GM04503 (cell line): Measurements from ENCODE around the gene FOCAD.
A peak's percentile ranks its signal among the peaks of the same experiment; 100 is the strongest.

Source experiments
- DNase-seq: peaks from one replicate; pipeline ENCODE4 v3.0.0-alpha.2; 2012; ENCODE audit warnings: low read depth

Gene FOCAD

DNA sequence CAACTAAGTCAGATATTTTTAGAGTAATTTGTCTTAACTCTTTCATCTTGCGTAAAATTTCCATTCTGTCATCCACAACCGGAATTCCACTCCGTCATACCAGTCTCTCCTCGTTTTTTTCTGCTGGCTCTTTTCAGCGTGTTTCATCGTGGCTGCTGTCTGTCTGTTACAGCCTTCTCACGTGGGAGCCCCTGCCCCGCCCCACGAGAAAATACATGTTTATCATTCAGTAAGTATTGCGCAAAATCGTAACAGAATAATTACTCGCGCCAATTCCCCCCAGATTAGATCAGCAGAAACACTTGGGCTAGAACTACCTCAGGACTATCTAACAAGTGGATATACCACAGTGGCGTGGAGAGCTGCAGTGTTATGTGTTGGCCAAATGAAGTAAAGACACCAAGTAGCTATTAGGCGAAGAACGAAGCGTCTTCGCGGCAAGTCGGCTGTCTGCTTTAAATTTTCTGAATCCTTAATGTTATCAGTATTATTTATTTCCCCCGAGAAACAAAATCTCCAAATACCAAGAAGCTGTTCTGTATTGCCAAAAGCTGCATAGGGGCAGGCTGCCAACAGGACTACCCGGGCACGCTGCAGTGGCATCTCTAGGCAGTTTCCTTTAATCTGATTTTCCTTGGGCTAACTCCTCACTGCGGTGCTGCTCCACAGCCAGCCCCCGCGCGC, 566 bp upstream of the FOCAD start:
- peak; percentile 49 for DNase-seq

DNA sequence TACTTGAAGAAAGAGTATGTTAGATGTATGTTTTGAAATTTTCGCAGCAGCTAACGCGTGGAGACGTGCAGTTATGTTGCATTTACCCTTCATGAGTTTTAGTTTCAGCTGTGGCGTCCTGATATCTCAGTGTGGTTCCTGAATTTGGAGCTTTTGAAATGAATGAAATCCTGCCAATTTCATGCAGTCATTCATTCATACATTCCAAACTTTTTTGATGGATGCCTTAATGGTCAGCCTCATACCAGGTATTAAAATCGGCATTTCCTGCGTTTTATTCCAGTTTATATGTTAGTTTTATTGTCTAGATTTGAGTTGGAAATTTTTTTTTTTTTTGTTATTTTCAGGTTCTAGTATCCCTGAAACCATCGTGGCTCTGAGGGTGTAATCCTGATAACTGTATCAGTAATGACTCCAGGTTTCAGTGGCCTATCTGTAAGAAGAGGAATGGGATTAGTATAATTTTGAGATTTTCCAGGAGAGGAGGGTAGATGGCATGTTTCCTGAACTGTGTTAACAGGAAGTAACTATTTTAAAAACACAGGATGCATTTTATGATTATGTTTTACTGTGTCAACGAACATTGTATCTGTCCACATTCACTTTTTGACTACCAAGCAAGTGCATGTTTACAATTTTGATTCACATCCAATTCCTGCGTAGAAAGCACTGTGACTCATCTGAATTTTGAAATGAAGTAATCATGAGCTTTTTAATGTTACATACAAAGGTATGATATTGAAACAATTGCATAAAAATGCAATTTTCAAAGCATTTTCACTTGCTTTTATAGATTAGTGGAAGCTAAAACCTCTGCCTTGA, 1.0 kb downstream of the FOCAD start:
- peak; percentile 44 for DNase-seq

DNA sequence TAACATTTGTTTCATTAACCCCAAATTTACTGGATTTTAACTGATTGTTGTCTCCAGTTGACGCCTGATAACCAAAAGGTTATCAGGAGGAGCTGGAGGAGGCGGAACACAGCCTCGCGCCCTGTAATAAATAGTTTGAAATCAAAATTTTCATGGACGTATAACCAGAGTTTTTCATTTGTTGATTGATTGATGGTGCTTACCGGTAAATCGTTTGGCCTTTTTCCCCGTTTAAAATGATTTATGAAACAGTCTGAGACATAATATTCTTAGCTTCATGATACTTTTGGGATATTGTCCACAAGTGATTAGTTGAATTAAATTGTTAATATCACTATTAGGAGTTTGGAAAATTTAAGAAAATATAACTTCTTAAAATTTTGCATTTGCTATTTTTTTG, 1.7 kb downstream of the FOCAD start:
- DNase-seq: no peak

DNA sequence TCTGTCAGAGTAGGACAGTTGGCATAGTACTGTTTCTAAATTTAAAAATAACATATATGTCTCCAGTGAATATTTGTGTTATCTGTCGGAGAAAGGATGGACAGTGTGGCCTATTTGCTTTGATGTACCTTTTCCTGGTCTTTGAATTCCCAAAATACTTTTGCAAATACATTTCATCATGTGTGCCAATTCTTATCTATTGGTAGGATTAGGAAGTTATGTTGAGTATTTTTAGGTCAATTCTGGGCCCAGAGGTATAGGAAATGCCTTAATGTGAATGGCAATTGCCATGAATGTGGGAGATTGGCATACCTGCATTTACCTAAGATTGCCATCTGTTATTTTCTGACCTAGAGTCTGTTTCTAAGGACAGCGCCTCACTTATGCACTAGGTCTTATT, 5.8 kb downstream of the FOCAD start:
- no peak for DNase-seq

DNA sequence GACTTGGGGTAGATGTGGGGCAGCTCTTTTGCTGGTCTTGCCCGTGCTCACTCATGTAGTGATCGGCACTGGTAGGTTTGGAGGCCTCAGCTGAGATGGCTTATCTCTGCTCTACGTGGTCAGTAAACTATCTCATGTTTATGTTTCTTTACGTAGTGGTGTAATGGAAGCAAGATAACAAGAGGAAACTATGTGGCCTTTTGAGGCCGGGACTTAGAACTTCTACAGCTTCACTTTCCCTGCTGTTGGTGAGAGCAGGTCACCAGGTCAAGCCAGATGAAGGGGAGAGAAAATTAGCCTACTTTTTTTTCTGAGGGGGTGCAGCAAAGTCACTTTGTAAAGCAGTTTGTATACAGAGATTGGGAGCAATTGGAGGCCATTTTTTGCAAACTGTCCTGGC, 8.5 kb downstream of the FOCAD start:
- no peak for DNase-seq

DNA sequence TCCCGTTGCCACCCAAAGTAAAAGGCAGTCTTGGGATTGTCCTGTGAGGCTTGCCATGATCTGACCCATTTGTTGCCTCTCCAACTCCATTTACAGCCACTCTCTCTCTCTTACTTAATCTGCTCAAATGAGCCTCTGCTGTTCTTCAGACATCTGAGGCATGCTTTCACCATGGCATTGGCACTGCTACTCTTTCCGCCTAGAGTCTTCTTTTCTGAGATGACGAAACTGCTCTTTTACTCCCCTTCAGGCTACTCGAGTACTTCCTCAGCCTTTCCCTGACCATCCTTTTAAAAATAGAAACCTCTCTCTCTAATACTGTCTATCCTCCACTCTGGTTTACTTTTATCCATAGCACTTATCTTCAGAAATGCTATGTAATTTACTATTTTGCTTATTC, 9.0 kb downstream of the FOCAD start:
- DNase-seq: peak; percentile 21

DNA sequence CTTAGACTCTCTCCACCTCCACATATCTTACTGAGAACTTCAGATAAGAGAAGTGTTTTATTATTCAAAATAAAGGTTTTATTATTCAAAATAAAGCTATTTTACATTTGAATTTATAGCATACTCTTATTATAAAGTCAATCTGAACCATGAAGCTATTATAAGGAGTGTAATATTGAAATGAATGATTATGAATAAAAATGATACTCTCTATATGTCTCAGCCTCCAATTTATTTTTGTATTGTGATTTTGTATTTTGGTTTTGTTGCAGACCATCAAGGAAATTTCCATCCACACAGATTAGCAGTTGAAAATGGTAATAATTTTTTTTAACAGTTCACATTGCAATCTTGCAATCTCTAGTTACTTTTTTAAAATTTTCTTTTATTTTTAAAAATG, 10.2 kb downstream of the FOCAD start:
- no peak for DNase-seq

DNA sequence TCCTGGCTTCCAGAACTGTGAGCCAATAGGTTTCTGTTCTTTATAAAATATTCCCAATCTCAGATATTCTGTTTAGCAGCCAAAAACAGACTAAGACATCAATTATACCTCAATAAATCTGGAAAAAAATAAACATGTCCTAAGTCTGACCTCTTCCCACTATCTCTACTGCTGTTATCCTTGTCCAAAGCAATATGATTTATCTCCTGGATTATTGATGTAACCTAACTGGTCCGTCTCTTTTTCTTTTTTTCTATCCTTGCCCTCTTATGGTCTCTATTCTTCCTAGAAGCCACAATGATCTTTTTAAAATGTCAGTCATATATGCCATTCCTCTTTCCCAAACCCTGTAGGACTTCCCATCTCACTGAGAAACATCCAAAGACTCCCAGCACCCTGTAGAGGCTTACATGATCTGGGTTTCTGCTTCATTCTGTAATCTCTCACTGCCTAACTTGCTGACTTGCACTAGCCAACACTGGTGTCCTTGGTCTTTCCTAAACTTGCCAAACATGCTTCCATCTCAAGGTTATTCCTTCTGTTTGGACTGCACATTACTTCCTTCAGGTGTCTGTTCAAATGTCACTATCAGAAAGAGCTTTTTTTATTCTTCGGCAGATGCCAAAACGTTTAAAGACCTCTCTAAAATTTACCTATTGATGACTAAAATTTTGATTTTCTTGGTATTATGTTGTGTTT, 13.1 kb downstream of the FOCAD start:
- no peak for DNase-seq

DNA sequence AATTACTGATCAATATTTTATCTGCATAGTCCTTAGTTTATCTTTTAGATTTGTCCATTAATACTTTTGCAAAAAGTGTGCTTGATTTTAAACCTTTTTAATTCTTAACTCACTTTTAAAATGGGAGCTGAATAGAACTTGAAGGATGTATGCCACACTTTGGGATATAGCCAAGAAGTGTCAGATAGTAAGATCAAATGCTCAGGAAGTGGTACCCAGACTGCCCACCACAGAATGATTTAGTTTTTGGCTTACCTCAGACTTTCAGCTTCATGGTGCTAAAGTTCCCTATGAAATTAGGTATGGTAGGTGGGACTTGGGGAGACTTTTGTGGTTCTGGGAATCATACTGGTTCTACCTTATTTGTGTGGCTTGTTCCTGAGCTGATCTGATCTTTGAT, 14.7 kb downstream of the FOCAD start:
- DNase-seq: no peak

DNA sequence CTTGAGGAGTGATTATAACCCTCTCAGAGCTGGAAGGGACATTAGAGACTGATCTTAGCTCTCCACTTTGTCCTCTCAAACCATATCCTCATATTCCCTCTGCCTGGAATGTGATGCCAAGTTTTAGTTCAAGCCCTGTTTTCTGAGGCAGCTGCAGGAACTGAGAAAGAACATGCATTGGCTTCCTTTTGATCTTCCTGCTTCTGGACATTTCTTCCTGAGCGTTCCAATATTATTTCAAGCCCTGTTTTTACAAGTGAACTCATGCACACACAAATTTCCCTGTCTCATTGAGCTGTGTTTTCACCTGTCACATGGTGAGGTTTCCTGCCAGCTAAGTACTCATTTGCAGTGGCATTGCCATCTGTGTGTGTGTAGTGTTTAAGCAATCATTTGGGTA, 17.0 kb downstream of the FOCAD start:
- no peak for DNase-seq

DNA sequence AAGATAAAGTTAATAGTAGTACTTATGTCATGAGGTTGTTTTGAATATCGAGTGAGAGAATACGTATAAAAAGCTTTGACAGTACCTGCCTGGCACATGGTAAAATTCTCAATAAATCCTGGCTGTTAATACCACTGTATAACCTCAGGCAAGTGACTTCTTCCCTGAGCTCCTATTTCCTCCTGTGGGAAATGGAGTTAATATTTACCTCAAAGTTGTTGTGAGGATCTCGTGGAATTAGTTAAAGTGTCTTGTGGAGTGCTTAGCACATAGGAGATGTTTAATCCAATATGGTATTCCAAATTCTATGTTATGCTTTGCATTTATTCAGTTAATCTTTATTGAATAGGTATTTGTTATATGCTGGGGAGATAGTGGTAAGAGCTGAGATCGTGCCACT, 18.5 kb downstream of the FOCAD start:
- no peak for DNase-seq

DNA sequence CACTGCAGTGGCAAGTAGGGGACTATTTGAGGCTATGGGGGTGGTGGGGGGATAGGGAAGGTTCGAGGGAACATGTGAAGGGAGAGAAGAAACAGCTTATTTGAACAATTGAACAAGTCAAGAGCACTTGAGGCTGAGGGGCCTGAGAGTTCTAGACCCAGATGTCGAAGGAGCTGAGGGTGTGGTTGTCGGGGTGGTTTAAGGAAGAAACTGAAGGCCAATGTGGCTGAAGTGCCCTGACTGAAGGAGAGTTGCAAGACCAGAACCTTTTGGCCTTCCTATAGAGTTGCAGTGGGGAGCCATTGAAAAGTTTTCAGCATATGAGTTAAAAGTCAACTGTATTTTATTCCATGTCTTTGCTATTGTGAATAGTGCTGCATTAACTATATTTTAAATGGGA, 19.1 kb downstream of the FOCAD start:
- no peak for DNase-seq

DNA sequence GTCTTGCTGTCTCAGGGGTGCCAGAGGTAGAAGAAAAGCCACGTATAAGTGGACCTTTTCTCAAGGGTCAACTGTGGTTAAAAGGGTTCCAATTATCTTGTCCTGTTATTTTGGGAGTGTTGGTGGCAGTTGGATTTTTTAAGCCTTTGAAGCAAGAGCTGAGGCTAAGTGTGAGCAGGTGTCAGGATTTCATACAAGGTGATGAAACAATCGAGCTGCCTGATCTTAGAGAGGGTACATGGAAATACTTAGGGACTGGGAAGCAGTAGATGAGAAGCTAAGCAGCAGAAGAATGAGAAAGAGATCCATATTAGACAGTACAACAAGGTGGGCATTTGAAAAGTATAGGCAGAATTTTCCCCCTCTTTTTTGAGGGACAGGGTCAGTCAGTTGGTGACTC, 23.6 kb downstream of the FOCAD start:
- no peak for DNase-seq

DNA sequence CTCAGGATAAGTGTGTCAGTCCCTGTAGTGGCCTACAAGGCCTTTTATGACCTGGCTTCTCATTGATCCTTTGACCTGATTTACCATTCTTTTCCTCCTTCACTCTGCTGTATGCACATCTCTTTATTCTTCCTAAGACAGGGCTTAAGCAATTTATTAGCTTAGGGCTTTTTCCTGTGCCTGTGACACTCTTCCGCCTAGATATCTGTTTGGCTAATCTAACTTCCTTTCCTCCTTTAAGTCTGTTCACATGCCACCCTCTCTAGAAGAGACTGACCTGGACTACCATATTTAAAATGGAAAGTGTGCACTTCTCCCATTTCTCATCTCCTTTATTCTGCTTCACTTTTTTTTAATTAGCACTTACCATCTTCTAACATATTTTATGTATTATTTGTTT, 29.1 kb downstream of the FOCAD start:
- no peak for DNase-seq

DNA sequence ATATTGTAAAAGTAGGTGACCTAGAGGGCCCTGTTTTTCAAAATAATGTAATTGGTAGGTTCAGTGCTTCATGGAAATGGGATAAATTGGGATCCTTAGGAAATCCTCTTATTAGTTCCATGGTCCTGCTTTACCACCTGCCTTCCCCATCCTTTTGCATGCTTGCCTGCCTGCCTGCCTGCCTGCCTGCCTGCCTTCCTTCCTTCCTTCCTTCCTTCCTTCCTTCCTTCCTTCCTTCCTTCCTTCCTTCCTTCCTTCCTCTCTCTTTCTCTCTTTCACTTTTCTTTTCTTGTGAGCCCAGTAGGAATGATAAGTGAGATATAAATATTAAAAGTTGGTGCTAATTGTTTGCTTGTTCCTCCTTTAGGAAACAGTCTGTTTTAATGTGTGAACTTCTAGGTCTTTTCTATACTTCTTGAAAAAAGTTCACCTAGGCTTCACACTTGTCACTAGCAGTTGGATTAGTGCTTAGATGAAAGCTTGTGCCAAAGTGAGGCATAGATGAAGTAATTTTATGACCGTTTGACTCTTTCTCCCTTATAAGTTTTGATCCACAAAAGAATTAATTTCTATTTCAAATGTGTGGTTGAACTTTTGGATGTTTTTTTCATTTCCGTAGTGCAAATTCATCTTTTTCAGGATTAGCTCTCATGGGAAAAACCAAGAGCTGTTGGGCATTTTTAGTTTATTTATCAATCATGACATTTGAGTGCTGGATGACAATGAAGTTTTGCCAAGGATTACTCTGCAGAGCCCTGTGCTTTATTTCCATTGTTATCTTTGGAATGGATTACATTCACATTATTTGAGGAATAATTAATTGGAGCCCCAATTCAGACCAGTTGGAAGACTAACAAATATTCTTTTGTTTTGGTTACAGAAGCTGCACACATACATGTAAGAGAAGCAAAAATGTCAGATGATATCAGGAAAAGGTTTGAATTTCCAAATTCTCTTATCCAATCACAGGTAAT, 30.7 kb downstream of the FOCAD start:
- no peak for DNase-seq

DNA sequence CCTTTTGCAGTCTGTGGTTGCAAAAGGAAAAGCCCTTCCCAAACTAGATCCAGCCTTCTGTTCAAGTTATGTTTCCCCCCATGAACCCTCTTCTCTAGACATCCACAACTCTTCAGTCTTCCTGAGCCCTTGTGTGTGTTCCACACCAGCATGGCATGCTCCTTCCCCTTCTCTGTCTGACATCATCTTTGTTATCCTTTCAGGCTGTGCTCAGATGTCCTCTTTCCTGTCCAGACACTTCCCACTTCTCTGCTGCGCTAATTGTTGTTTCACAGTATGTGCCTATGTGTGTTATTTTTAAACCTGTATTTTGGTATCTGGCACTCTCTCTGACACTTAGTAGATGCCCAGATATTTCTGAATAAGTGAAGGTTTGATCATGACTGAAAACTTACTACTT, 38.2 kb downstream of the FOCAD start:
- DNase-seq: no peak

DNA sequence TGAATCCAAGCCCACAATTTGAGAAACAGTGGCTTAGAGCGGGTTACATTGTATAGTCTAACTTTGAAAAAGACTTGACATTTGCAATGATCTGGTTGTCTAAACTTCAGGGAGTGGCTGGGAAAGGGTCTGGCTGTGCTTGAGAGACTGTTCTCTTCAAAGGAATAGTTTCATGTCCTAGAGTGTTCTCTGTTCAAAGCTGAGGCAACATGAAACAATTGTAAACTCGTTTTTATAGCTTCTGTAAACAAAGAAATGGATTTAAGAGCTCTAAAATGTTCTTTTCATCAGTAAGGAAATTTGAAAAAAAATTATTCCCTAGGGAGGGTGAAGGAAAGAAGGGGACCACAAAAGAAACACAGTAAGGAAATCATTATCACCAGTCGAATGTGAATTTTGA, 41.6 kb downstream of the FOCAD start:
- DNase-seq: no peak

DNA sequence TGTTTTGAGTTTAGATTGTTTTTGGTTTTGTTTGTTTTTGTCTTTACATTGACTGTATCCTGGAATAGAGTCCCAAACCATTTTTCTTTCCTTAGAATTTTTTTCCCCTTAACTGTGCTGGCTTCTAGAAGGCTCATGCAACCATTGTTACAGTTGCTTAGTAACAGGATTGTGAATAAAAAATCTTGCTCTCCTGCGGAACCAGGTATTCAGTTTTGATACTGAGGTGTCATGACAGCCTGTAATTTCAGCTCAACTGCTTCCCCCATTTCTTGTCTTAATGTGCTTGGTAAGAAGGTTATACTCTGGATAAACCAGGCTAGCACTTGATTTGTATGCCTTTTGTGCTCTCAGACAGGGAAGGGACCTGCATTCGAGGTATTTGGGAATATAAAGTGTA, 42.1 kb downstream of the FOCAD start:
- DNase-seq: no peak

DNA sequence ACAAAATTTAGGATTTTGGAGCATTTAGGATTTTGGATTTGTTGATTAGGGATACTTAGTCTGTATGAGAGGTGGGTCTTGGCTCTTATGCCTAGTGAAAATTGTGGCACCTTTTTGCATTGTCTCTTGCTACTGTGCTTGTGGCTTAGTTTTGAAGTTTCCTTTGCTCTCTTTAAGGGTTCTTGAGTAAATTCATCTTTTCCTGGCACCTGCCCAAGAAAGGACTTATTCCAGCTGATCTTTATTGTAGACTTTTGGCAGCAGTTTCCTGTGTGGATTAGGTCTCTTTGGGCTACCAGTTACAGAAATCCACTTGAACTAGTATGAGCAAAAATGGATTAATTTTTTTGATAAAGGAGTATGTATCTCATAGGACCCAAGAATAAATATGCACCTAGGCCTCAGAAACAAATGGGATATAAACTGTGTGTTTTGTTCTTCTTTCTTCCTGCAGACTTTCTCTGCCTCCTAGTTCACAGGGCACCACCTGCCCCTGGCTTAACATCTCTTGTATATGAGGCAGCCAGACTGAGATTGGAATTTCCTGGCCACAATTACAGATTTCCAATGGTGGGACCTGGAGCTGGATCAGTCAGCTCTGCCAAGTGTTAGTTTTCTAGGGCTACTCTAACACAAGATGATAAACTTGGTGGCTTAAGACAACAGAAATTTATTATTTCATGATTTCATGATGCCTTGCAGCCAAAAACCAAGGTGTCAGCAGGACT, 44.6 kb downstream of the FOCAD start:
- no peak for DNase-seq

DNA sequence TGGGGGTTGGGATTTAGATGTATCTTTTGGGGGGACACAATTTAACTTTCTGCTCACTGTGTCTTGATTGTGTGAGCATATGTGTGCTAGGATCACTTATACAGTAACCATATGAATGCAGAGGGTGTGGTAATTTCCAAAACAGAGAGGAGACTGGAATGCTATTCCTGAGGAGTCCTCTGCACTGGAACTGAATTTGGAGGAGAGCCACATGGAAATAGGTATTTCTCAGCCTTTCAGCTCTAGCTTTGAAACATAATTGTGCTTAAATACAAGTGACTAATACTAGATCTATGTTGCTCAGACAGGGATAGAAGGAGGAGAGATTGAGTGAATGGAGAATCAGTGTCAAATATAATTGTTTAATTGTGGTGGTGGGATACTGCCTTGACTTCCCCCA, 45.5 kb downstream of the FOCAD start:
- DNase-seq: peak; percentile 18

DNA sequence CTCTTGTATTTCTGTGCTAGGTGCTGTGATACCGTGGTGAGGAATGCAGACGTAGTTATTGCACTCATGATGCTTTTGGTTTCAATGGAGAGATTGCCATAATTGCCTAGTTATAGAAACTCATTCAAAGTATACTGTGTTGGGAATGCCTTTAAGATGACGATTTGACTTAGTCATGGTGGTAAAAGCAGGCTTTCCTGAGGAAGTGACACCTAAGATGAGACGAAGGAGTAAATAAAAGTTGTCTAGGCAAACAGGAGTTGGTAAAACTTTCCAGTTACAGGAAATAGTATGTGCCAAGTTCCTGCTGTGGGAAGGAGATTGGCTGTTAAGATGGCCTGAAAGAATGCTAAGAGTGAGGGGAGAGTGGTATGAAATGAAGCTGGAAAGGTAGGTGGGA, 48.1 kb downstream of the FOCAD start:
- DNase-seq: no peak
